K562 (cell line): Measurements from ENCODE around the gene CREB3L2.

Experiments used
- ESRRA ChIP-seq: fragments of 450-650 bp; IDR thresholded peaks from 2 replicates; pipeline ENCODE4 v1.6.1; 2014; ENCODE audit warnings: low read depth, mild to moderate bottlenecking, moderate library complexity, borderline replicate concordance
- FOXA3 ChIP-seq, 2 experiments: fragments of 450-650 bp in 1 of 2; sonication (generic) in 1 of 2; formaldehyde crosslinking; IDR thresholded peaks in 1 of 2; conservative IDR thresholded peaks in 1 of 2; 2 replicates each; pipeline versions ENCODE4 v1.4.0 to v1.8.0; 2020 to 2022; ENCODE audit warnings: mild to moderate bottlenecking in 2 of 2, missing genetic modification reagents in 1 of 2
- GTF2F1 ChIP-seq: IDR thresholded peaks from 2 replicates; pipeline ENCODE4 v1.6.1; 2011; ENCODE audit warnings: low read depth, low read length, improper control_type of control experiment
- HCFC1 ChIP-seq: IDR thresholded peaks from 2 replicates; pipeline ENCODE4 v1.6.1; 2012; ENCODE audit warnings: low read depth, low read length, improper control_type of control experiment
- MYNN ChIP-seq, 2 experiments: sonication (generic); formaldehyde crosslinking in 1 of 2; IDR thresholded peaks; 2 replicates each; pipeline versions ENCODE4 v1.5.0 to v1.6.1; 2016 to 2020; ENCODE audit warnings: antibody characterized with exemption in 1 of 2, missing genetic modification reagents in 1 of 2
- NFYB ChIP-seq: IDR thresholded peaks from 2 replicates; pipeline ENCODE4 v1.6.1; 2011; ENCODE audit warnings: mild to moderate bottlenecking, moderate library complexity; ENCODE audit not compliant: insufficient read length; ENCODE audit errors: extremely low read depth
- PHF8 ChIP-seq: fragments of 200-600 bp; sonication (generic); IDR thresholded peaks from 2 replicates; pipeline ENCODE4 v1.6.1; 2012; ENCODE audit warnings: mixed run types, mild to moderate bottlenecking, inconsistent platforms, low read length, moderate library complexity, borderline replicate concordance
- RNF219 ChIP-seq: fragments of 250-450 bp; sonication (Bioruptor Pico); IDR thresholded peaks from 2 replicates; pipeline ENCODE4 v1.5.0; 2022; ENCODE audit warnings: mild to moderate bottlenecking
- SIN3A ChIP-seq, 2 experiments: fragments of 150-350 bp in 1 of 2; IDR thresholded peaks; 2 replicates each; pipeline ENCODE4 v1.6.1; 2011 to 2016; ENCODE audit warnings: borderline replicate concordance in 2 of 2, low read depth in 2 of 2, low read length in 2 of 2, mild to moderate bottlenecking in 2 of 2, moderate library complexity in 2 of 2; ENCODE audit not compliant: control insufficient read depth in 1 of 2
- SP1 ChIP-seq: sonication (generic); formaldehyde crosslinking; IDR thresholded peaks from 2 replicates; pipeline ENCODE4 v1.8.1; 2022; ENCODE audit warnings: mild to moderate bottlenecking, missing genetic modification reagents
- TEAD4 ChIP-seq, 2 experiments: sonication (generic) in 1 of 2; formaldehyde crosslinking in 1 of 2; IDR thresholded peaks; 2 replicates each; pipeline versions ENCODE4 v1.6.1 to v1.8.0; 2012 to 2022; ENCODE audit warnings: borderline replicate concordance in 1 of 2, inconsistent platforms in 1 of 2, low read length in 1 of 2, mild to moderate bottlenecking in 1 of 2, missing genetic modification reagents in 1 of 2
- ZBTB8A ChIP-seq: fragments of 450-650 bp; IDR thresholded peaks from 2 replicates; pipeline ENCODE4 v1.6.1; 2018; ENCODE audit warnings: mild to moderate bottlenecking, moderate library complexity; ENCODE audit not compliant: partially characterized antibody
- ZNF551 ChIP-seq: fragments of 250-450 bp; sonication (Bioruptor Pico); IDR thresholded peaks from 2 replicates; pipeline ENCODE4 v1.5.0; 2021; ENCODE audit warnings: mild to moderate bottlenecking, moderate library complexity

GRCh38 chr7:138021889-138022288 lies 20.0 kb upstream of the CREB3L2 start:
- TF ChIP-seq SP1 (CRISPR knock-in tag): no peak
- TF ChIP-seq FOXA3 (CRISPR knock-in tag; conservative IDR thresholded peaks at IDR 0.05 in 1 of 2, IDR thresholded peaks at IDR 0.05 in 1 of 2): no peak
- TF ChIP-seq ZBTB8A: no peak
- no peak for TF ChIP-seq RNF219 (CRISPR knock-in tag)
- TF ChIP-seq ZNF551 (CRISPR knock-in tag): no peak
- TF ChIP-seq SIN3A (IDR thresholded peaks at IDR 0.05; ENCODE audit: borderline replicate concordance in 2 of 2, control insufficient read depth in 1 of 2, low read depth in 2 of 2, low read length in 2 of 2): no peak
- no peak for TF ChIP-seq TEAD4 (IDR thresholded peaks at IDR 0.05; ENCODE audit: low read length)
- no peak for TF ChIP-seq TEAD4 (CRISPR knock-in tag; IDR thresholded peaks at IDR 0.05; ENCODE audit: borderline replicate concordance)
- no peak for TF ChIP-seq GTF2F1
- no peak for TF ChIP-seq NFYB
- TF ChIP-seq ESRRA: no peak
- no peak for TF ChIP-seq MYNN (IDR thresholded peaks at IDR 0.05)
- no peak for TF ChIP-seq MYNN (CRISPR knock-in tag; IDR thresholded peaks at IDR 0.05)
- no peak for TF ChIP-seq HCFC1
- TF ChIP-seq PHF8: no peak
